Activated CD8-positive, alpha-beta T cell treated with anti-CD3 and anti-CD28 coated beads for 36 hours (primary cell): ENCODE results near the gene CAT. TPM values are rescaled to one million over a fixed set of nuclear protein-coding genes. Genes with fewer than 3 reads are reported as not detected.

Experiments used
- ATAC-seq: fragments of 200-7000 bp; cut with Tn5 transposase; one replicate; pipeline ENCODE4 v1.10.0; 2021; ENCODE audit warnings: mild to moderate bottlenecking, moderate library complexity
- CTCF ChIA-PET: fragments of 350-600 bp; sonication (Branson Sonifier 250); formaldehyde crosslinking; loops from one replicate; lab custom pipeline; 2021; ENCODE audit warnings: antibody characterized with exemption; lab: Charles Lee
- POLR2A ChIA-PET: fragments of 350-600 bp; sonication (Branson Sonifier 250); formaldehyde crosslinking; loops from one replicate; lab custom pipeline; 2021; ENCODE audit warnings: antibody characterized with exemption; lab: Charles Lee
- DNase-seq: peaks from one replicate; pipeline ENCODE4 v3.0.0-alpha.2; 2020
- H3K27ac Mint-ChIP-seq: one replicate; pipeline ENCODE4 v1.8.0; 2021; ENCODE audit warnings: mild to moderate bottlenecking, mixed read lengths
- H3K27me3 Mint-ChIP-seq: one replicate; pipeline ENCODE4 v1.8.0; 2021; ENCODE audit warnings: mixed read lengths
- H3K36me3 Mint-ChIP-seq: one replicate; pipeline ENCODE4 v1.8.0; 2021; ENCODE audit warnings: low read depth, mixed read lengths
- H3K4me1 Mint-ChIP-seq: one replicate; pipeline ENCODE4 v1.8.0; 2021; ENCODE audit warnings: low read depth, mixed read lengths
- H3K4me3 Mint-ChIP-seq: one replicate; pipeline ENCODE4 v1.8.0; 2021; ENCODE audit warnings: mild to moderate bottlenecking, moderate library complexity, mixed read lengths
- H3K9me3 Mint-ChIP-seq: one replicate; pipeline ENCODE4 v1.8.0; 2021; ENCODE audit warnings: mixed read lengths
- intact Hi-C: fragments of 100-400 bp; cut with micrococcal nuclease; formaldehyde crosslinking; loops from one replicate; pipeline ENCODE4 v1.10.0; 2022
- total RNA-seq, 2 experiments: library from RNA; stranded (reverse); gene quantifications; one replicate each; pipeline ENCODE4 v1.2.3, GENCODE V29; 2021
- TF ChIP-seq, protein P1 (sequence below): fragments of 200-600 bp; IDR thresholded peaks from one replicate; pipeline ENCODE4 v1.8.0; 2022; ENCODE audit warnings: antibody characterized with exemption, mild to moderate bottlenecking

CAT gene
- total RNA-seq, 2 experiments from 2014 or later: 23.9 to 24.8 TPM

DNA sequence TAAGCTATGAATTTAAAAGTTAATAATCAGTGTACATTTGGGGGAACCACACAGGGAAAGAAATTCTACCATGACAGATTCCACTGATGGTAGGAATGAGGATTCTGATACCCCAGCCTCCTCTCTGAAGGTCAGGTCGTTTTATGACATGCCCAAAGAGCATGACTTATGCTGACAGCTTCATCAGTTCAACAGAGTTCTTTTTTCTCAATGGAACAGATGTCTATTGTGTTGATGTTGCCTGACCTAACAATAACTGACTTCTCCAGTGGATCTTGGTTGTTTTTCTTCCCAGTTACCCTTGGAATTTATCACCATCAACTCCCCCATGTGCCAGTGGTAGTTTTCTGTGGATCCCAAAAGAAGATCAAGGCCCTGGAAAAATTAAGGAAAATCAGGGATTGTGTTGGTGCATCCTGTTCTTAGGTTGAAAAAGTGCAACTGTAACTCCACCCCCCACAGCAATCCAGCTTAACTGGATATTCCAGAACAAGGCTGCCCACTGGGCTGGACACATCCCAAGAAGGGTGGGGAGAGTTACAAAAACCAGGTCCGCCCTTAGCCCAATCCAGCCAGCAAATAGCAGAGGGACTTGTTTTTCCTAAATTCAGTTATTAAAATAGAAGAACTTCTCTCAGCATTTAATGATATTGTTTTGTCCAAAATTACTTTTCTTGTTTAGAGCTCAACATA, 31.5 kb upstream of the CAT start:
- H3K9me3 Mint-ChIP-seq: no peaks in the 10 kb centered on the region
- DNase-seq (no peak), ATAC-seq (no peak)
- H3K4me1 Mint-ChIP-seq: peaks cover 14% of the 10 kb centered on the region
- no peak overlapping the region for H3K4me3 Mint-ChIP-seq
- no peaks in the 10 kb centered on the region for H3K36me3 Mint-ChIP-seq
- TF ChIP-seq, protein P1, sequence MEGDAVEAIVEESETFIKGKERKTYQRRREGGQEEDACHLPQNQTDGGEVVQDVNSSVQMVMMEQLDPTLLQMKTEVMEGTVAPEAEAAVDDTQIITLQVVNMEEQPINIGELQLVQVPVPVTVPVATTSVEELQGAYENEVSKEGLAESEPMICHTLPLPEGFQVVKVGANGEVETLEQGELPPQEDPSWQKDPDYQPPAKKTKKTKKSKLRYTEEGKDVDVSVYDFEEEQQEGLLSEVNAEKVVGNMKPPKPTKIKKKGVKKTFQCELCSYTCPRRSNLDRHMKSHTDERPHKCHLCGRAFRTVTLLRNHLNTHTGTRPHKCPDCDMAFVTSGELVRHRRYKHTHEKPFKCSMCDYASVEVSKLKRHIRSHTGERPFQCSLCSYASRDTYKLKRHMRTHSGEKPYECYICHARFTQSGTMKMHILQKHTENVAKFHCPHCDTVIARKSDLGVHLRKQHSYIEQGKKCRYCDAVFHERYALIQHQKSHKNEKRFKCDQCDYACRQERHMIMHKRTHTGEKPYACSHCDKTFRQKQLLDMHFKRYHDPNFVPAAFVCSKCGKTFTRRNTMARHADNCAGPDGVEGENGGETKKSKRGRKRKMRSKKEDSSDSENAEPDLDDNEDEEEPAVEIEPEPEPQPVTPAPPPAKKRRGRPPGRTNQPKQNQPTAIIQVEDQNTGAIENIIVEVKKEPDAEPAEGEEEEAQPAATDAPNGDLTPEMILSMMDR: no peak
- CTCF ChIA-PET: no interaction called here
- no peak overlapping the region for H3K27ac Mint-ChIP-seq
- POLR2A ChIA-PET: no interaction called here
- peaks cover 21% of the 10 kb centered on the region for H3K27me3 Mint-ChIP-seq
- intact Hi-C loops: no loop called here

DNA sequence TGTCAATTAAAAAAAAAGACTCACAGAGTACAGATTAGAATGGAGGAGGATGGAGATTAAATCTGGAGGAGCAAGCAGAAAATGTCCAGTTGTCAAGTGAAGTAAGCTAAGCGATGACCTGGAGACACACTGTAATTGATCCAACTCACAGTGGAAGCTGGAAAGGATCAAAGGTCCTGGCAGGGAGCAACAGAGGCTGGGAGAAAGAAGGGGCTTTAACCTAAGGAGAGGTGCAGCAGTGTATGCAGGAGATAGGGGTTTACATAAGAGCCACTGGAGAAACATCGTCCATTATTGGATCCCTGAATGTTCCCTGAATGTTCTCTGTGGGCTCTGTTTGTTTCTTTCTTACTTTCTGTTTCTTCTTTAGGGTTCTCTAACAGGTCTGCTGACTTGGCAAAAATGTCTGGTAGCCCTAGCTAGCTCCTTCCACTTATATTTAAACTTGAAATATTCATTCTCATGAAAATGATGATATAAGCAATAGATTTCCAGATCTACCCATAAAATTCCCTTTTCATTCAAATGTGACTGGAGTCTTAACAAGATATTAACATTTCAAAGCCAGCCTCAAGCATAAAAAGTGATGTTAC, 30.1 kb upstream of the CAT start:
- H3K27ac Mint-ChIP-seq: no peak overlapping the region
- intact Hi-C loops: no loop called here
- CTCF ChIA-PET: no interaction called here
- H3K4me1 Mint-ChIP-seq: peaks cover 14% of the 10 kb centered on the region
- DNase-seq (no peak), ATAC-seq (no peak)
- peaks cover 5% of the 10 kb centered on the region for H3K36me3 Mint-ChIP-seq
- H3K27me3 Mint-ChIP-seq: peaks cover 22% of the 10 kb centered on the region
- H3K9me3 Mint-ChIP-seq: peaks cover 10% of the 10 kb centered on the region
- TF ChIP-seq, protein P1: no peak
- POLR2A ChIA-PET: no interaction called here
- H3K4me3 Mint-ChIP-seq: no peak overlapping the region

DNA sequence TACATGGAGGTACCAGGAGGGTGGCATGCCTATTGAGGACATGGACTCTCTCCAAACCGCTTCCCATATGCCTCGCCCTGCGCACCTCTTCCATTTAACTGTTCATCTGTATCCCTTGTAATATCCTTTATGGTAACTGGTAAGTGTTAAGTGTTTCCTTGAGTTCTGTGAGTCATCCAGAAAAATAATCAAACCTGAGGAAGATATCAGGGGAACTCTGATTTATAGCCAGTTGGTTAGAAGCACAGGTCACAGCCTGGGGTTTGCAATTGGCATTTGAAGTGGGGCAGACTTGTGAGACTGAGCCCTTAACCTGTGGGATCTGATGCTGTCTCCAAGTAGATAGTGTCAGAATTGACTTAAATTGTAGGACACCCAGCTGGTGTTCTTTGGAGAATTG, 27.6 kb upstream of the CAT start:
- DNase-seq (no peak), ATAC-seq (no peak)
- intact Hi-C loops: no loop called here
- Mint-ChIP-seq H3K4me3 (no peak overlapping the region), H3K9me3 (peaks cover 14% of the 10 kb centered on the region), H3K36me3 (peaks cover 9% of the 10 kb centered on the region), H3K4me1 (no peaks in the 10 kb centered on the region), H3K27ac (no peak overlapping the region), H3K27me3 (peaks cover 25% of the 10 kb centered on the region)
- POLR2A ChIA-PET: no interaction called here
- CTCF ChIA-PET: no interaction called here
- TF ChIP-seq, protein P1: no peak

DNA sequence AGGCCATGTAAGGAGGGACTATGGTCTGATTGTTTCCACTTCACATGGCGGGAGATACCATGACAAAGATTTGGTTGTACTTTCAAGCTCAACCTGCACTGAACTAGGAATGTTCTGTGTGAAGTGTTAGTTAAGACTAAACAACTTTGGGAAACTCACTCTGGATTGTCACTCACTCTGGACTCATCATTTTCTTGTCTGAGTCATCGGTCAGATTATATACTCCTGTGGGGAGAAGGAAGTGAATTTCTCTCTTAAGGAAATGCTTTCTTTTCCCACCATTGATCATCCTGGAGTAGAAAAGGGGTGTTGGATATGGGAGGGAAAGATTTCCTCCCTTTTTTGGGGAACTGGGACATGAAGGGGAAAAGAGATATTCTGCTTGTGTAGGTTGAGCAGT, 26.9 kb upstream of the CAT start:
- TF ChIP-seq, protein P1: no peak
- DNase-seq (no peak), ATAC-seq (no peak)
- POLR2A ChIA-PET: no interaction called here
- H3K27ac Mint-ChIP-seq: no peak overlapping the region
- intact Hi-C loops: no loop called here
- CTCF ChIA-PET: no interaction called here
- no peaks in the 10 kb centered on the region for H3K4me1 Mint-ChIP-seq
- H3K9me3 Mint-ChIP-seq: peaks cover 14% of the 10 kb centered on the region
- no peak overlapping the region for H3K4me3 Mint-ChIP-seq
- H3K36me3 Mint-ChIP-seq: peaks cover 9% of the 10 kb centered on the region
- peaks cover 21% of the 10 kb centered on the region for H3K27me3 Mint-ChIP-seq

DNA sequence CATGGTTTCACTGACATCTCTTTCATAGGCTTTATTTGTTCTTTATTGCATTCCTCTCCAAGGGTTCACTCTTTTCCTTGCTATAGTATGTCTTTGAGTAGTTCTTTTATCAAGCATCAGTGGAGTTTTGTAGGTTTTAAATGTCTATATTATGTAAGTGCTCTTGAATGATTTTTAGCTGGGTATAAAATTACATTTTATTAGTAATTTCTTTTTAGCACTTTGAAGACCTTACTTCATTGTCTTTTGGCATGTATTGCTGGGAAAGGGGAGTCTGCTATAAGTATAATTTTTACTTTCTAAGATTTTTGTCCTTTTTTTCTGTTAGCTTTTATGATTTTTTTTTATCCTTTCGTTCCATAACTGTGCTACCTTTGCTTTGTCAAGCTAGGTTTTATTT, 25.5 kb upstream of the CAT start:
- DNase-seq (no peak), ATAC-seq (no peak)
- Mint-ChIP-seq H3K4me3 (no peak overlapping the region), H3K27me3 (peaks cover 19% of the 10 kb centered on the region), H3K4me1 (no peaks in the 10 kb centered on the region), H3K9me3 (peaks cover 14% of the 10 kb centered on the region), H3K36me3 (peaks cover 9% of the 10 kb centered on the region), H3K27ac (no peak overlapping the region)
- ChIA-PET CTCF (interaction anchor here (1.1 kb wide), 1 partner anchor 55 kb away, joined by 6 read pairs; no protein-coding TSS in a partner anchor), POLR2A (no interaction called here)
- TF ChIP-seq, protein P1: no peak
- intact Hi-C loops: no loop called here
